NCI-H2196 treated with DMSO at 0.1 percent for 48 hours (cell line): ENCODE results near the gene PLA2G4C.

ENCODE experiments used
- DNase-seq: peaks from one replicate; lab custom pipeline; 2025; ENCODE audit not compliant: unreplicated experiment; lab: John Stamatoyannopoulos, UW

Gene PLA2G4C

DNA sequence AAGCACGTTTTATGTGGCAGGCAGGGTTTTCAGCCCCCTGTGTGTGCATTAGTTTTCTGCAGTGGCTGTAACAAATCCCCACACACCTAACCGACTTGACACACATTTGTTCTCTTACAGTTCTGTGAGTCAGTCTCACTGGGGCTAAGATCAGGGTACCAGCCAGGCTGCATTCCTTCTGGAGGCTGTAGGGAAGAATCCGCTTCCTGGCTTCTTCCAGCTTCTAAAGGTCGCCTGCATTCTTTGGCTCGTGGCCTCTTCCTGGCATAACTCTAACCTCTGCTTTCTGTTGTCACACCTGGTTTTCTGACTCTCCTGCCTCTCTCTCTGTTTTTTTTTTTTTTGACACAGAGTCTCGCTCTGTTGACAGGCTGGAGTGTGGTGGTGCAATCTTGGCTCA, 109.8 kb downstream of the PLA2G4C start:
- DNase-seq: no peak

DNA sequence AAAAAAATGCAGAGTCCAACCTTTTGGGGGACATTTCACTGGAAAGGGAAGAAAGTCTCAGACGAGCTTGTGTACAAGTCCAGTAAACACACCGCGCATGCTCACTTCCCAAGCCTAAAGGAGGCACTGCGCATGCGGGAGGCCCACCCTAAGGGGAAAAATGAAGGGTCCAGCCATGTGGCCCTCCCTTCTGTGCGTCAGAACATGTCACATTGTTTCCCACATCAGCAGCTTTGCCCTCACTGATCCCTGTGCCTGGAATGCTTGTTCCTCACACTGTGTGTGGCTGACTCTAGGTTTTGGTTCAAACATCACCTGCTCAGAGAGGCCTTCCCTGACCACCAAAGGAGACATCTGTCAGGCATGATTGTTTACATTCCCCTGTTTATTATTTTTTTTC, 111.8 kb downstream of the PLA2G4C start:
- DNase-seq: no peak
